CD14-positive monocyte (primary cell): ENCODE measurements around the gene CCDC54. TPM values are rescaled to one million over a fixed set of nuclear protein-coding genes. Genes with fewer than 3 reads are reported as not detected.

Source experiments
- DNase-seq, 3 donors: peaks; one replicate each; pipeline ENCODE4 v3.0.0-alpha.2; 2011 to 2022
- H2AFZ ChIP-seq: 2 replicates; pipeline ENCODE4 v1.6.0; 2012; ENCODE audit warnings: mild to moderate bottlenecking, low read depth, low read length, inconsistent platforms; ENCODE audit not compliant: insufficient read depth, poor library complexity, severe bottlenecking
- H3K27ac ChIP-seq, 2 donors: 1 replicate in 1 of 2; 2 replicates in 1 of 2; pipeline ENCODE4 v1.5.1; 2012 to 2013; ENCODE audit warnings: low read length in 2 of 2, control low read depth in 1 of 2, inconsistent platforms in 1 of 2, low read depth in 1 of 2, mild to moderate bottlenecking in 1 of 2
- H3K27me3 ChIP-seq, 2 donors: one replicate each; pipeline versions ENCODE4 v1.6.0 to v1.6.1; 2011 to 2013; ENCODE audit warnings: low read length in 2 of 2; ENCODE audit not compliant: control insufficient read depth in 2 of 2, insufficient read depth in 2 of 2
- H3K36me3 ChIP-seq, 2 donors: replicated peaks in 1 of 2; 1 replicate in 1 of 2; 2 replicates in 1 of 2; pipeline versions ENCODE4 v1.5.1 to v1.6.1; 2012 to 2013; ENCODE audit warnings: low read length in 2 of 2, control low read depth in 1 of 2, inconsistent platforms in 1 of 2, mild to moderate bottlenecking in 1 of 2; ENCODE audit not compliant: insufficient read depth in 2 of 2, control insufficient read depth in 1 of 2
- H3K4me1 ChIP-seq, 2 donors: 1 replicate in 1 of 2; 2 replicates in 1 of 2; pipeline versions ENCODE4 v1.5.1 to v1.6.1; 2012 to 2013; ENCODE audit warnings: low read length in 2 of 2, control low read depth in 1 of 2, inconsistent platforms in 1 of 2, mild to moderate bottlenecking in 1 of 2, moderate library complexity in 1 of 2; ENCODE audit not compliant: insufficient read depth in 2 of 2, control insufficient read depth in 1 of 2
- H3K4me2 ChIP-seq: replicated peaks from 2 replicates; pipeline ENCODE3; 2012; ENCODE audit warnings: low read length, moderate library complexity, mild to moderate bottlenecking; ENCODE audit not compliant: poor library complexity, severe bottlenecking; ENCODE audit errors: extremely low read depth
- H3K4me3 ChIP-seq, 3 experiments: fragments of 200-600 bp in 1 of 3; sonication (generic) in 1 of 3; replicated peaks in 1 of 3; 1 replicate in 2 of 3; 2 replicates in 1 of 3; pipeline ENCODE4 v1.5.1; 2011 to 2013; ENCODE audit warnings: low read length in 3 of 3, mild to moderate bottlenecking in 3 of 3, control low read depth in 2 of 3, low read depth in 2 of 3, inconsistent platforms in 1 of 3, moderate library complexity in 1 of 3
- H3K79me2 ChIP-seq: 2 replicates; pipeline ENCODE4 v1.6.0; 2012; ENCODE audit warnings: mild to moderate bottlenecking, control low read depth, inconsistent platforms, low read length, moderate library complexity; ENCODE audit not compliant: insufficient read depth
- H3K9ac ChIP-seq: 2 replicates; pipeline ENCODE4 v1.6.0; 2017; ENCODE audit warnings: low read length, mild to moderate bottlenecking; ENCODE audit not compliant: insufficient read depth, poor library complexity, severe bottlenecking
- H3K9me3 ChIP-seq, 2 donors: replicated peaks in 1 of 2; 1 replicate in 1 of 2; 2 replicates in 1 of 2; pipeline versions ENCODE4 v1.5.1 to v1.6.1; 2012 to 2013; ENCODE audit warnings: low read length in 2 of 2, control low read depth in 1 of 2; ENCODE audit not compliant: control insufficient read depth in 1 of 2, insufficient read depth in 1 of 2
- H4K20me1 ChIP-seq: 2 replicates; pipeline ENCODE4 v1.6.0; 2012; ENCODE audit warnings: mild to moderate bottlenecking, low read length, control low read depth, moderate library complexity; ENCODE audit not compliant: insufficient read depth
- H3K27ac Mint-ChIP-seq, 7 donors: one replicate each; pipeline ENCODE4 v1.8.0; 2020; ENCODE audit warnings: mild to moderate bottlenecking in 7 of 7, mixed read lengths in 7 of 7, moderate library complexity in 6 of 7, inconsistent platforms in 2 of 7
- H3K27me3 Mint-ChIP-seq, 3 donors: one replicate each; pipeline ENCODE4 v1.8.0; 2021 to 2022; ENCODE audit warnings: low read depth in 3 of 3, mild to moderate bottlenecking in 3 of 3, mixed read lengths in 3 of 3, moderate library complexity in 3 of 3, inconsistent platforms in 1 of 3
- H3K36me3 Mint-ChIP-seq, 2 donors: one replicate each; pipeline ENCODE4 v1.8.0; 2020; ENCODE audit warnings: mixed read lengths in 2 of 2, inconsistent platforms in 1 of 2, mild to moderate bottlenecking in 1 of 2
- H3K4me1 Mint-ChIP-seq: one replicate; pipeline ENCODE4 v1.8.0; 2020; ENCODE audit warnings: mild to moderate bottlenecking, mixed read lengths
- H3K4me3 Mint-ChIP-seq, 2 donors: one replicate each; pipeline ENCODE4 v1.8.0; 2020; ENCODE audit warnings: mild to moderate bottlenecking in 2 of 2, mixed read lengths in 2 of 2, moderate library complexity in 1 of 2
- H3K9me3 Mint-ChIP-seq, 7 donors: one replicate each; pipeline ENCODE4 v1.8.0; 2020 to 2022; ENCODE audit warnings: mixed read lengths in 7 of 7, mild to moderate bottlenecking in 6 of 7, moderate library complexity in 6 of 7, inconsistent platforms in 2 of 7
- WGBS: methylation state at CpG from one replicate; pipeline ENCODE4 v1.1.5; 2013; ENCODE audit warnings: missing lambda C conversion rate; ENCODE audit not compliant: insufficient coverage; 5-methylcytosine and 5-hydroxymethylcytosine counted together
- intact Hi-C, 2 donors: fragments of 100-400 bp; cut with micrococcal nuclease; formaldehyde crosslinking; loops; one replicate each; pipeline versions ENCODE4 v1.15.0 to v1.15.1; 2023
- polyA plus RNA-seq, 3 donors: library from polyadenylated mRNA; depleted of rRNA in 1 of 3; unstranded in 2 of 3; stranded (reverse) in 1 of 3; fragments of 300-500 nt in 2 of 3; fragments of >200 nt in 1 of 3; fragmentation: Illumina TruSeq in 2 of 3; gene quantifications; 1 replicate in 2 of 3; 2 replicates in 1 of 3; pipeline ENCODE4 v1.2.3, GENCODE V29; 2012 to 2021
- TF ChIP-seq, protein P1 (sequence below): fragments of 200-600 bp; IDR thresholded peaks from one replicate; pipeline ENCODE4 v1.8.0; 2022; ENCODE audit warnings: antibody characterized with exemption, mild to moderate bottlenecking

CCDC54 gene
- polyA plus RNA-seq, 3 donors, result not detected

DNA sequence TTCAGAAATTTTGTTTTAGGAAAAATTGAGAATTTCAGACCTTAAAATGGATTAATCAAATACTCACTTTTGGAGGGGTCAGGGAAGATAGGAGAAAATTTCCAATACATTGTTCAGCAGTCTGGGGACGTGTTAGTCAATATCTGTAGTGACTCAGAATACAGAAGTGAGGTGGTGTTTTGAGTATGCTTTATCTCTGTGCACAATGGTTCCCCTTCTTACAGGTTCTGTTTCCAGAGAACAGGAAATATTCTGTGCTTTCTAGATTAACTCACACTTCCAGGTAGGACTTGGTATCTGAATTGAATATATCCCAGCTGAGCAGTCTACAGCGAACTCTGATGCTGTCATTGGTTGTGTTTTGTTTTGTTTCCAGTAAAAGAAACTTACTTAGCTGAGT is 30.7 kb upstream of the CCDC54 start:
- Mint-ChIP-seq H3K27ac (no peak overlapping the region), H3K36me3 (no peaks in the 10 kb centered on the region), H3K4me3 (no peak overlapping the region), H3K4me1 (peaks cover 5% of the 10 kb centered on the region), H3K27me3 (peaks cover 0 to 2% (median 0%) of the 10 kb centered on the region in 3 donors), H3K9me3 (peaks cover 0 to 4% (median 0%) of the 10 kb centered on the region in 7 donors)
- TF ChIP-seq, protein P1, sequence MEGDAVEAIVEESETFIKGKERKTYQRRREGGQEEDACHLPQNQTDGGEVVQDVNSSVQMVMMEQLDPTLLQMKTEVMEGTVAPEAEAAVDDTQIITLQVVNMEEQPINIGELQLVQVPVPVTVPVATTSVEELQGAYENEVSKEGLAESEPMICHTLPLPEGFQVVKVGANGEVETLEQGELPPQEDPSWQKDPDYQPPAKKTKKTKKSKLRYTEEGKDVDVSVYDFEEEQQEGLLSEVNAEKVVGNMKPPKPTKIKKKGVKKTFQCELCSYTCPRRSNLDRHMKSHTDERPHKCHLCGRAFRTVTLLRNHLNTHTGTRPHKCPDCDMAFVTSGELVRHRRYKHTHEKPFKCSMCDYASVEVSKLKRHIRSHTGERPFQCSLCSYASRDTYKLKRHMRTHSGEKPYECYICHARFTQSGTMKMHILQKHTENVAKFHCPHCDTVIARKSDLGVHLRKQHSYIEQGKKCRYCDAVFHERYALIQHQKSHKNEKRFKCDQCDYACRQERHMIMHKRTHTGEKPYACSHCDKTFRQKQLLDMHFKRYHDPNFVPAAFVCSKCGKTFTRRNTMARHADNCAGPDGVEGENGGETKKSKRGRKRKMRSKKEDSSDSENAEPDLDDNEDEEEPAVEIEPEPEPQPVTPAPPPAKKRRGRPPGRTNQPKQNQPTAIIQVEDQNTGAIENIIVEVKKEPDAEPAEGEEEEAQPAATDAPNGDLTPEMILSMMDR, result no peak
- H3K4me2 ChIP-seq, result no peak overlapping the region
- no peak overlapping the region for H3K27ac ChIP-seq
- no peak for DNase-seq
- no peak overlapping the region for H3K4me3 ChIP-seq
- H3K79me2 ChIP-seq, result no peaks in the 10 kb centered on the region
- H3K9me3 ChIP-seq, result no peaks in the 10 kb centered on the region
- H4K20me1 ChIP-seq, result no peaks in the 10 kb centered on the region
- H3K27me3 ChIP-seq, result no peaks in the 10 kb centered on the region
- intact Hi-C loops, result no loop called here
- H3K36me3 ChIP-seq, result no peaks in the 10 kb centered on the region
- no peak overlapping the region for H3K9ac ChIP-seq
- H3K4me1 ChIP-seq, result no peaks in the 10 kb centered on the region
- WGBS, result 0% methylated on average over 1 of the region's 2 CpGs
- H2AFZ ChIP-seq, result no peak overlapping the region

DNA sequence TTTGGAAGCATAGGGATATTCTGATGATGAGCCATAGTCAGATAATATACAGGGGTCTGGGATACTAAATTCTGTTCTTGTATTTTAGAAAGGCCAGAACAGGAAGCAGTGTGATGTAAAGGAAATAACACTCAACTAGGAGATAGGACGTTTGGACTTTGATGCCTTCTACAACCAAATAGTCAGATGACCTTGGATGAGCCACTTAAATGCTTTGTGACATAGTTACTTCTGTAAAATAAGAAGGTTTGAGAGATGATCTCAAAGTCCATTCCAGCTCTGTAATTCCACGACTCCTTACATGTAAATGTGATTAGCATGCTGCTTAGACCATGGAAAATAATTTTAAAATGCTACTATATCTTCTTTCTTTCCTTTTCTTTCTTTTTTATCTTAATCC is 29.5 kb upstream of the CCDC54 start:
- peaks cover 0 to 4% (median 0%) of the 10 kb centered on the region in 7 donors for H3K9me3 Mint-ChIP-seq
- Histone ChIP-seq H2AFZ (no peak overlapping the region), H3K27ac (no peak overlapping the region), H3K36me3 (no peaks in the 10 kb centered on the region), H3K9ac (no peak overlapping the region), H3K4me2 (no peak overlapping the region), H3K27me3 (no peaks in the 10 kb centered on the region), H3K79me2 (no peaks in the 10 kb centered on the region), H3K9me3 (no peaks in the 10 kb centered on the region), H3K4me3 (no peak overlapping the region), H3K4me1 (no peaks in the 10 kb centered on the region), H4K20me1 (no peaks in the 10 kb centered on the region)
- H3K4me1 Mint-ChIP-seq, result peaks cover 5% of the 10 kb centered on the region
- 0% methylated on average over 1 of the region's 2 CpGs for WGBS
- H3K27me3 Mint-ChIP-seq, result peaks cover 0 to 2% (median 0%) of the 10 kb centered on the region in 3 donors
- H3K36me3 Mint-ChIP-seq, result no peaks in the 10 kb centered on the region
- DNase-seq, result no peak
- intact Hi-C loops, result no loop called here
- no peak overlapping the region for H3K27ac Mint-ChIP-seq
- H3K4me3 Mint-ChIP-seq, result no peak overlapping the region
- TF ChIP-seq, protein P1, result no peak
